H7 (cell line): ENCODE data around the gene TMEM94. TPM values are rescaled to one million over a fixed set of nuclear protein-coding genes. Genes with fewer than 3 reads are reported as not detected.

Source experiments
- DNase-seq: peaks from one replicate; pipeline ENCODE4 v3.0.0; 2012
- H3K27me3 ChIP-seq: 2 replicates; pipeline ENCODE4 v1.6.0; 2011; ENCODE audit warnings: mild to moderate bottlenecking, low read length; ENCODE audit not compliant: control insufficient read depth, insufficient read depth
- H3K36me3 ChIP-seq: replicated peaks from 2 replicates; pipeline ENCODE4 v1.5.1; 2011; ENCODE audit warnings: low read length; ENCODE audit not compliant: control insufficient read depth, insufficient read depth
- H3K4me3 ChIP-seq: 2 replicates; pipeline ENCODE4 v1.5.1; 2011; ENCODE audit warnings: low read depth, mild to moderate bottlenecking, control low read depth, low read length, moderate library complexity; ENCODE audit not compliant: insufficient read depth
- total RNA-seq: library from RNA; depleted of rRNA; stranded (reverse); fragments of >200 nt; shearing (Covaris generic); gene quantifications from 2 replicates; pipeline ENCODE4 v1.2.3, GENCODE V29; 2014; rRNA removed

Gene TMEM94
- total RNA-seq, 1 experiment from 2014 or later, result 58.2 TPM

DNA sequence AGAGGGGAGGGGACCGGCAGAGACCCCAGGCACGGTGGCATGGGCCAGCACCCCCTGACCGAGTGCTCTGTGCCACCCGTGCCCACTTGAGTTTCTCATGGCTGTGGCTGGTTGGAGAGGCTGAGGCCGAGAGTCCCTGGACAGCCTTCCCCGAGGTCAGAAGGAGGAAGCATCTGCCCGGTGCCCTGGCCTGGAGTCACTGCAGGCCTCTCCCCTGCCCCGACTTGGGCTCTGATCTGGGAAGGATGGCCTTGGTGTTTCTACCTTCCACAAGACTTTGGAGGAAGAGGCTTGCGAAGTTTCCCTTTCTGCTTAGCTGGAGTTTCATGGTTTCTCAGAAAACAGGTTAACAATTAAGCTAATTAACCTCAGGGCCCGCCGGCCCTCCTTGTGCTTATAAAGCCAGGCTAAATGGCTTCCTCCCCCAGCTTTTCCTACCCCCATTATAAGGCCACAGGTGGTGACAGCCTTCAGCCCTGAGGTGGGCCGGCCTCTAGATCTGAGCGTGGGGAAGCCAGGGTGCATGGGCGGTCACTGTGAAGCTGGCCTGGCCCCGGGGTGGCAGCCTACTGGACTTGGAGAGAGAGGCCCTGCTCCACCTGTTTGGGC lies 86.4 kb downstream of the TMEM94 start:
- H3K36me3 ChIP-seq, result no peaks in the 10 kb centered on the region
- no peak overlapping the region for H3K4me3 ChIP-seq
- no peaks in the 10 kb centered on the region for H3K27me3 ChIP-seq
- no peak for DNase-seq

- no peaks in the 10 kb centered on the region for H3K36me3 ChIP-seq
- no peaks in the 10 kb centered on the region for H3K27me3 ChIP-seq
- no peak for DNase-seq
- H3K4me3 ChIP-seq, result no peak overlapping the region
These were observed 87.8 kb downstream of the TMEM94 start for GRCh38 chr17:75544250-75544649.

- Histone ChIP-seq H3K4me3 (no peak overlapping the region), H3K27me3 (no peaks in the 10 kb centered on the region), H3K36me3 (no peaks in the 10 kb centered on the region; the same call in 1 of the 2 replicates)
- DNase-seq, result no peak
These were observed 89.7 kb downstream of the TMEM94 start for GRCh38 chr17:75546181-75546580.

DNA sequence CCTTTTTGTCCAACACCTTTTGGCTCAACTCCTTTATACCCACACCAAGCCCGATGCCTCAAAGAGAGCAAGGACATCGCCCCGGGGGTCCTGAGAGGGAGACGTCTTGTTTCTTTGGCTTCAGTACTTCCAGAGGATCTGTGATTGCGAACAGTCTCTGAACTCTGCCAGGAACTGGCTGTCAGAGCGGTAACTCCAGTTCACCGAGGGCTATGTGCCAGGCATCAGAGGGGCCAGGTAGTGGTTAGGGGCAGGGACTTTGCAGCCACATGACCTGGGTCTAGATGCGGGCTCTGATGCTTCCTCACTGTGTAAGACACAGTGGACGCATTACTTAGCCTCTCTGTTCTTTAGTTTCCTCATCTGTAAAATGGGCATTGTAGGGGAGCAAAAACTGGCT lies 90.7 kb downstream of the TMEM94 start:
- no peak for DNase-seq
- Histone ChIP-seq H3K36me3 (no peaks in the 10 kb centered on the region; the same call in 1 of the 2 replicates), H3K4me3 (no peak overlapping the region), H3K27me3 (no peaks in the 10 kb centered on the region)

GRCh38 chr17:75548813-75549212 lies 92.4 kb downstream of the TMEM94 start:
- Histone ChIP-seq H3K27me3 (no peaks in the 10 kb centered on the region), H3K4me3 (no peak overlapping the region), H3K36me3 (no peaks in the 10 kb centered on the region; the same call in 1 of the 2 replicates)
- DNase-seq, result no peak

Other genes with a start within 250 kb of the TMEM94 start
- 30.8 and 34.8 TPM in 2 replicates for gene GGA3, start 195.0 kb upstream of the TMEM94 start, total RNA-seq
- gene MRPS7, start 194.8 kb upstream of the TMEM94 start, total RNA-seq, result 128 and 166 TPM in 2 replicates
- 28.0 TPM in 2 replicates for gene MIF4GD, start 185.4 kb upstream of the TMEM94 start, total RNA-seq
- 25.7 and 31.0 TPM in 2 replicates for gene SLC25A19, start 167.2 kb upstream of the TMEM94 start, total RNA-seq
- gene GRB2, start 51.0 kb upstream of the TMEM94 start, total RNA-seq, result 98.7 and 100 TPM in 2 replicates
- 11.8 and 13.1 TPM in 2 replicates for gene CASKIN2, start 58.9 kb downstream of the TMEM94 start, total RNA-seq
- 45.2 and 49.4 TPM in 2 replicates for gene TSEN54, start 59.9 kb downstream of the TMEM94 start, total RNA-seq
- 41.5 and 49.2 TPM in 2 replicates for gene LLGL2, start 69.1 kb downstream of the TMEM94 start, total RNA-seq
- gene MYO15B, start 131.2 kb downstream of the TMEM94 start, total RNA-seq, result 9.9 and 14.6 TPM in 2 replicates
- 0.11 TPM in 1 of 2 replicates, not detected in the other for gene SMIM5, start 176.8 kb downstream of the TMEM94 start, total RNA-seq
- gene RECQL5, start 210.5 kb downstream of the TMEM94 start, total RNA-seq, result 36.3 and 40.0 TPM in 2 replicates
- 52.9 and 61.3 TPM in 2 replicates for gene SAP30BP, start 210.7 kb downstream of the TMEM94 start, total RNA-seq